ENCODE results near the gene ANK3.

Gene ANK3

DNA sequence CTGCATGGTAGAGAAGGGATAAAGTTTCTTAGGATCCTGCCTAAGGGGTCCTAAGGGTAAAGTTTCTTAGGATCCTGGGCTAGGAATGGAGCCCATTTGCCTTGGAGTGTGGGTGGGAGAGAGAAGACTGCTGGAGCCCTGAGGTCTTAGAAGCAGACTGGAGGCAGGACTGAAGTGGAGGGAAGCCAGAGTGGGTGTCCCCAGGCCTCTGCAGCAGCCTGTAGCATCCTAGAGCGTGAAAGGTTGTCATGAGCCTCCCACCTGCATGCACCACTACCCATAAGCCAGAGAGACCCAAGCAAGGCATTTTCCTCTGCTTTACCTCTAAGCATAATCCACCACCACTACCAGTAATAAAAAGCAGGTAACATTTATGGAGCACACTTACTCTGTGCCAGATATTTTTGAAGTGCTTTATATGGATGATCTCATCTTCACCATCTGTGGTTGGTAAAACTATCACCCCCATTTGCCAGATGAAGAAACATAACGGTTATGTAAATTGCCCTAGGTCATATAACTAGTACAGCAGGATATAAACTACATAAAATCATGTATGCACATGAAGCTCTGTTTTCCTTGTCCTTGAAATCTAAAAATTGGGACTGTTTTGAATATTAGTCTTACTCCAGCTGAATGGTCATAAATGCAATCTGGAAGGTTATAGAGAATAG lies 379.8 kb downstream of the ANK3 start:
- in situ Hi-C loops (cut with HindIII; ENCODE audit: low sequenced_read_pairs), result no loop called here

DNA sequence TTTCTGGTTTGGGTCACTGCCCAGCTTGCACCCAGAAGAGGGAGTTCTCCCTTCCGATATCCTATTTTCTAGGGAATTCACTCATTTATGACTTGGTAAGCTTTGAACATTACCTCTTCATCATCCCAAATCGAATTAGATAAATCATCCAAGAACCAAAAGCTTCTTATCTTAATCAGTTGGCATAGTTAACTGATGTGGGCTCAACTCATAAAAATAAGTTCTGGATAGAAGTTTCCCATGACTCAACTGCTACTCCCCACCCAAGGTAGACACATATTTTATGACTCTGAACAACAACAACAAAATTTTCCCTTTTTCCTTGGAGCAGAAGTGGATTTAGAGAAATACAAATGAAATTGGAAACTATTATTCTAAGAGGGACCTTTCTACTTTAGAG lies 380.4 kb downstream of the ANK3 start:
- in situ Hi-C loops (cut with HindIII; ENCODE audit: low sequenced_read_pairs), result no loop called here

DNA sequence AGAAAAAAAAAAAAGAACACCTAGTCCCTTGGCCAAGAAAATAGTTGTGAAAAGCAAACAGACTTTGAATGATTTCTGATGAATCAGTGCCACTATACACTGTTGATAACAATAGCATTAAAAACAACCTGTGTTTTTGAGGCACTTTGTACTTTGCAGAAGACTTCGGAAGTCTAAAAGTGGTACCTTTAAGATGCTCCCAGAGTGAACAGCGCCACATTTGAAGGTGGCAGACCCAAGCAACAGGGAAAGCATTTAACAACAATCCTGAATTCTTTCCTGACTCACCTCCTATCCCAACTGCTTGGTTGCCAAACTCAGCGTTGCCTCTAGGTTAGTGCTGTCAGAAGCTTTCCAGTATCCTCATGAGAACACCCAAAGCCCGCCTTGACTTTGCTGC lies 380.9 kb downstream of the ANK3 start:
- in situ Hi-C loops (cut with HindIII; ENCODE audit: low sequenced_read_pairs), result no loop called here

DNA sequence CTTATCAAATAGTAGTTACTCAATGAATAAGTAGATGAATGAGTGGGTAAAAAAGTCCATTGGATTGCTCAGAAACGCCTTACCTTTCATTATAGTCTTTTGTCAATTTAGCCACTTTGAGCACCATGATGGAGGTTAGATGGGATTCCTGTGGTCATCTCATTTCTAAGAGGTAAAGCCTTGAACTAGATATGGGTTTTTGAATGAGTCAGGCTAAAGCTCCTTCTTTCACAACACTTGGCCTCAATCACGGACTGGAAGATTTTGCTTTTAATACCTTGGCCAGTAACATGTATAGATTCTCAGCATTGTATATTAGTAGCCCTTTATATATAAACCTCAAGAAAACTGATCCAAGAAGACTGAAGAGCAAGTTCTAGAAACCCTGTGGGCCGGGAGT lies 383.6 kb downstream of the ANK3 start:
- in situ Hi-C loops (cut with HindIII; ENCODE audit: low sequenced_read_pairs), result no loop called here

DNA sequence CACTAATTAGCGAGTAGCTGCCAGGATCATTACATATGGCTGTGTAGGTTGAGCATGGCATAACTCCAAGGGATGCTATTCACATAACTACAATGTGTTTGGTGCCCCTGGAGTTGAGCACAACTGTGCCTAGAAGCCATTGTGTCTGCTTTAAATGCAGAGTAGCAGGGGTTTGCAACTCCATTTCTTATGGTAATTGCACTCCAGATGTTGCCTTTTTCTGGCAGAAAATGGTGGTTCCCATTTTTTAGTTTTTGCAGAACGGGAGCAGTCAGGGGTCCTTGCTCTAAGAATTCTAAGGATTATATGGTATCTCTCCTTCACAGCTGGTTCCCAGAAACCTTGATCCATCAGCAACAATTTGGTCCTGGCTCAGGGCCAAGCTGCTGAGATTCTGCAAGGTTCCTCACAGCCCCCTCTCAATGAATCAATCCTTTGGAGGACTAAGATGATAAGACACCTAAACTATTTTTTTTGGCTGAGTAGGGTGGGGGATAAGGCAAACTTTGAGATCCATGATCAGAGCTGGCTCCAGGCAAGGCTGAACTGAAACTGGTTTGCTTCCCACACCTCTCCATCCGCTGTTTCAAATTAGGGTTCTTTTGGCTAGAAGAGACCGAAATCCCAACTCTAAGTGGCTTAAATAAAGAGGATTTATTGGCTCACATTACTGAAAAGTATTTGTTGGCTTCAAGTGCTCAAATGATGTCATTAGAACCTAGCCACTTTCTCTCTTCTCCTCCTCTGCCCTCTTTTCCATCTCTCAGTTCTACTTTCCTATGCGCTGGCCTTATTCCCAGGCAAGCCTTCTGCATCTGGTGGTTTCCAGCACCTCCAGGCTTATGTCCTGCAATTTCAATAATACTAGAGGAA lies 385.8 kb downstream of the ANK3 start:
- in situ Hi-C loops (cut with HindIII; ENCODE audit: low sequenced_read_pairs), result no loop called here

DNA sequence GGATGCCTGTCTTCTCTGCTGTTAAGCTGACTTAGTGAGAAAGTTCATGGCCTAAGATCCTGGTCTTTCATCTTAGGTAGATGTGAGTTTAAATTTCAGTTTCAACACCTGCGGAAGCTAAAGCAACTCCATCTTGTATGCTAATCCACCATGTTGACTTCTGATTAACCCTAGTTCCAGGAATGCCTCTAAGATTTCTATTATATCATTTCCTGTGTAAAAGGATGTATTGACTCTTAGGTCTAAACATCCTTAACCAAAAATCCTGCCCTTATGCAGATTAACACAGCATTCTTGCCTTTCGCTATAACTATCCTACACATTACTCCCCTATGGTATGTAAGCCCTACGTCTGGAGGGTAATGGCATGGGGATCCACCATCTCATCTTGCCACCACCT lies 388.9 kb downstream of the ANK3 start:
- in situ Hi-C loops (cut with HindIII; ENCODE audit: low sequenced_read_pairs), result no loop called here

DNA sequence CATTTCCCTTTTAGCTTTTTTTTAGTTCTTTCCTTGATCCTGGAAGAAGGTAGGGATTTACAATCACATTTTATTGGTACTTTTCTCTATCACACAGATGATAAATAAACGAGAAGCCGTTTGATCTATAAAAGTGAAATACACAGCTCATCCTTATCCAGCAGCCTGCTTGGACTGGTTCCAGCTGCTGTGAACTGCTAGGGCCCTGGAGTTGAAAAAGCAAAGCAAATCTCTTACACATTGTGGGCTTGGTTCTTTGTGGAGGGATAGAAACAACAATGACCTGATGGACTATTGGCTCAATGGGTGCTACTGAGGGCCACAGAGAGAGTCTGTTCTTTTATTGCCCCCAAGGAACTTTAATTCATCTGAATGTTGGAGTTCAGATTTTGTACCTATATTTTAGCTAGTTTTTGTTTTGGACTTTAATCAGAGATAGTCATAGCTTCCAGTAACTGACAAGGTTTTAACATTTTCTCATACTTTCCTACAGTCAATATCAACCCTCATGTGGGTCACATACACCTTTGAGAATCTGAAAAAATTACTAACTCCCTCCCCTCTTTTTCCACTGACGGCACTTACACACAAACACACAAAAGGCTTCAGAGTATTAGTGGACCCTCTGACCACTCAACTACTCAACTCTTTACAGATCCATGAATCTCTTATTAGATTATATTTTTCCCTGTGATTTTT lies 391.7 kb downstream of the ANK3 start:
- in situ Hi-C loops (cut with HindIII; ENCODE audit: low sequenced_read_pairs), result no loop called here

DNA sequence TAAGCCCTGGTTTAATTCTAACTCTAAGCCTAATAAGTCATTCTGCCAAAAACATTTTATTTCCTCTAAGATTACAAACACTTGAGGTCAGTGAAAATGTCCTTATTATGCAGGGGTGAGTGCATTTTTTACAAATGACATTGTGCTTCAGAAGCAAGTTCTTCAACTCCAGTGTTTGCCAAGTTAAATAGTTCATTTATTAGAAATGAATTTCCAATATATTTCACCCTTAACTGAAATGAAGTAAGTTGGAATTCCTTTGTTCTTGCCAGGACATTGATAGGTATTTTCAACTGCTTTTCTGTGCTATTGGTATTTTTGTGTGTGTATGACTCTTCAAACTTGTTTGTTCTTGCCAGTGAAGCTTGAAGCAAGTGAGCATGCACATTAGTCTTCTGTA lies 393.8 kb downstream of the ANK3 start:
- in situ Hi-C loops (cut with HindIII; ENCODE audit: low sequenced_read_pairs), result no loop called here

DNA sequence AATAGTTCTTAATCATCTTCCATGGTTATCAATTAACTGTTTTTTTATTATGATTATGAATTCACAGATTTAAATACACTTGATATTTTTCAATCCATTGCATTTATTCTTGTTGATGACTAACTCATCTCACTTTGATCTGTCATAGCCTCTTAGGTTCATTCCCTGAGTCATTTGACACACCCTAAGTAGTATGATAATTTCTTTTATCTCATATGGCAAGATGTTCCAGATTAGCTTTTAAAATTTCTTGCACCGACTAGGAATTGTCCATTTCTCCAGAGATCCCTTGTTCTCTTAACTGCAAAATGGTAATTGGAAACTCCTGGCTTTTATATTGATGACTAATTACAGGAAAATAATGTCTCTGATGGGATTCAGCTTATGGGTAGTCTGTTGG lies 395.7 kb downstream of the ANK3 start:
- in situ Hi-C loops (cut with HindIII; ENCODE audit: low sequenced_read_pairs), result no loop called here

DNA sequence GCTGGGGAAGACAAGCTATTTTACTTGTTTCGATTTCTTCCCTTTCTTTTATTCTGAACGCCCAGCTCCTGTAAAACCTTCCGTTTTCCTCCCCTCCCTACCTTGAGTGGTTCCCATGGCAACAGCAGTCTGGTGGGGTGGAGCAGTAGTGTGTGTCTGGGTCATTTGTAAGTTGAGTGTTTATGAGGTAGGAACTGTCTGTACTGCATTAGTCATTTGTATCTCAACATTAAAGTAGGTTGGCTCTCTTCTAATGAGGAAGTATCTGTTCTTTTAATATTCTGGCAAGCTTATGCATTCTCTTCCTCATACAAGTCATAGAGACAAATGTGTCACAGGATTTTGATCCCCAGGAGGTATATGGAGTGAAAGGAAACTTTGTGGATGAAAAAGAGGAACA lies 398.0 kb downstream of the ANK3 start:
- in situ Hi-C loops (cut with HindIII; ENCODE audit: low sequenced_read_pairs), result no loop called here

DNA sequence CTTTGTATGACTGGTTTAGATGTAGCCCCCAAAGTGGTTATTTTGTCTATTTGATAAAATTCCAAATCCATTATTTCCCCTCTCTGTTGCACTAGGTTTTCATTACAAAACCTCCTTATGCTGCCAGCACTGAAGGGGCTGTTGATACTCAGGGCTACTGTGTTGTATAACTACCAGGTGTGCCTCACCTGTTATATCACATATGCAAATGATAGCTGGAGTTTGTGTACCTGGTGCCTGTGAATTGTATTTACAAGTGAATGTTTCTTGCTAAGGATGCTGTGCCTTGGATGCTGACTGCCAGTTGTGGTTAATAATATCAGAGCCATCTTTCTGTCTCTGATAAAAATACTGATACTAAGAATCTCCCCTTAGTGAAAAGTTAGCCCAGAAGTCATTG lies 398.6 kb downstream of the ANK3 start:
- in situ Hi-C loops (cut with HindIII; ENCODE audit: low sequenced_read_pairs), result no loop called here

DNA sequence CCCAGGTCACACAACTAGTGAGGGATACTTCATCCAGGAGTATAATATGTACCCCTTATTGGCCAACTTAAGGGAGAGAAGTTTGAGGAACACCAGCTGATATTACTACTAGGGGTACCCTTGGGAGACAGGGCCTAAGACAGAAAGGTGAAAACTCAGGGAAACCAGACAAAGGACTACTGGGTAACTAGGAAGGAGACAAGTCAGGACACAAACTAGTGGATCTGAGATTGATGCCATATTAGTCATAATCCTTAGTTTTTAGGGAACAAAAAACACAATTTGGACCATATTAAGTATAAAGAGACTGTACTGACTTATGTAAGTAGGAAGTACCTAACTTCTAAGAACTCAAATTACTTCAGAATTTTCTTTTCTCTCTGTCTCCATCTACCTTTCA lies 404.0 kb downstream of the ANK3 start:
- in situ Hi-C loops (cut with HindIII; ENCODE audit: low sequenced_read_pairs), result no loop called here

DNA sequence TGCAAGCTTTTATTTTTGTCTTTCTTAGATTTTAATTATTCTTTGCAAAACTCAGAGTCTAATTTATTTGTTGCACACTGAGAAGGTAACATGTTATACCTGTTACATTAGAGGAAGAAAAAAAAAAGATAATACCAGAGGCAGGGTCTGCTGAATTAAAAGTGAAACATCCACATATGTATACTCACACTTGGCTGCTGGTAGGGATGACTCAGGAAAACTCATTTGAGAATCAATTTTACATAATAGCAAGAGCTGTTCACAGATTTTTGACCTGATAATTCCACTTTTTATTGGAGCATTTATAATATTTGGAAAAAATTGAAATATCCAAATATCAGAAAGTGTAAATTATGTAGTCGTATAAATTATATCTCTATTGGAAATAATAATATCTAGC lies 405.3 kb downstream of the ANK3 start:
- in situ Hi-C loops (cut with HindIII; ENCODE audit: low sequenced_read_pairs), result no loop called here

DNA sequence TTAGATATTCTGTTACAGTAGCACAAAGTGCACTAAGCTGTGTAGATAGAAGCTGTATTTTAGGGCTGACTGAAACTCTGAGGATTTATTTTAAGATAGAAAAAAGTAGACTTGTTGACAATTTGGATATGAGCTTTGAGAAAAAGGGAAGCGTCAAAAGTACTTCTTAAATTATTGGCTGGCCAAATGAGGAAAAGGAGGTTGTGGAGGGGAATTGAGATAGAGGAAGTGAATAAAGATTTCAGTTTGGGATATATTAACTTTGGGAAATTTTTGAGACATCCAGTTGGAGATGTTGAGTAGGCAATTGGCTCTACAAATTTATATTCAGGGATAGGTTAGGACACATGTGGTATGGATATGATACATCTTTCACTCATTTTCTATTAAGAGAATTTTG lies 409.3 kb downstream of the ANK3 start:
- in situ Hi-C loops (cut with HindIII; ENCODE audit: low sequenced_read_pairs), result no loop called here

DNA sequence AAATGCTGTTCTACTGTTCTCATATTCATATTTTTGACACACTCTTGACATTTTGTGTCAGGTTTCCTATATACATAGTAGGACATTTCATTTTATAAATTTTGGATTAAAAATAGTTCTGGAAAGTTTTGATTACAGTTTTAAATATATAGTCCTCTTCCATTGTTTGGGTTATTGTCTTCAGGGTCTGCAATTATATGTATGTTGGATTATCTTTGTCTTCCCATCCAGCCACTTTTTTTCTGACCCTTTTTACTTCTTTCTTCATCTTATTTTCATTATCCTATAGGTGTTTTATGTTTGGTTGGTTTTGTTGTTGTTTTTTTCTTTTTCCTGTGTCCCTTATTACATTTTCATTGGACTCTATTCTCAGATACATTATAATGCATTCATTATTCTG lies 412.2 kb downstream of the ANK3 start:
- in situ Hi-C loops (cut with HindIII; ENCODE audit: low sequenced_read_pairs), result no loop called here

DNA sequence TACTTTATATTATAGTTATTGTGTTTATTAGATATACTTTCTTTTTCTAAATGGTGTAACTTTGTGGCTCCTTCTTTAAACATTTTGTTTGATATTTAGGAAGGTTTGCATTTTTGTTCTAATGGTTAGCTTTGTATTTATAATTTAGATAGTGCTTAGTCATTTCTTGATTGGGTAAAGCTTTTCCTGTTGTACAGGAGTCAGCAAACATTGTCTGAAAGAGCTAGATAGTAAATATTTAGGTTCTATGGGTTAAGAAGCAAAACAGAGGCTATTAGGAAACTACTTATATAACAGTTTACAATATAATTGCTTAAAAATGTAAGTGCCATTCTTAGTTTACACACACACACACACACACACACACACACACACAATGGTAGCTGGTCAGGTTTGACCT lies 412.8 kb downstream of the ANK3 start:
- in situ Hi-C loops (cut with HindIII; ENCODE audit: low sequenced_read_pairs), result no loop called here
